Middle frontal gyrus (tissue), 1 donor: Measurements from ENCODE around the gene HSPB6.
"Not testable (repeated sequence)": the region's sequence is repeated elsewhere in the genome, so short reads cannot be mapped to it uniquely, and the experiment has no call there.

Experiments
- DNase-seq: peaks from one replicate; pipeline ENCODE4 v3.0.0-alpha.2; 2015; ENCODE audit warnings: low spot score; ENCODE audit errors: extremely low spot score

The HSPB6 gene

DNA sequence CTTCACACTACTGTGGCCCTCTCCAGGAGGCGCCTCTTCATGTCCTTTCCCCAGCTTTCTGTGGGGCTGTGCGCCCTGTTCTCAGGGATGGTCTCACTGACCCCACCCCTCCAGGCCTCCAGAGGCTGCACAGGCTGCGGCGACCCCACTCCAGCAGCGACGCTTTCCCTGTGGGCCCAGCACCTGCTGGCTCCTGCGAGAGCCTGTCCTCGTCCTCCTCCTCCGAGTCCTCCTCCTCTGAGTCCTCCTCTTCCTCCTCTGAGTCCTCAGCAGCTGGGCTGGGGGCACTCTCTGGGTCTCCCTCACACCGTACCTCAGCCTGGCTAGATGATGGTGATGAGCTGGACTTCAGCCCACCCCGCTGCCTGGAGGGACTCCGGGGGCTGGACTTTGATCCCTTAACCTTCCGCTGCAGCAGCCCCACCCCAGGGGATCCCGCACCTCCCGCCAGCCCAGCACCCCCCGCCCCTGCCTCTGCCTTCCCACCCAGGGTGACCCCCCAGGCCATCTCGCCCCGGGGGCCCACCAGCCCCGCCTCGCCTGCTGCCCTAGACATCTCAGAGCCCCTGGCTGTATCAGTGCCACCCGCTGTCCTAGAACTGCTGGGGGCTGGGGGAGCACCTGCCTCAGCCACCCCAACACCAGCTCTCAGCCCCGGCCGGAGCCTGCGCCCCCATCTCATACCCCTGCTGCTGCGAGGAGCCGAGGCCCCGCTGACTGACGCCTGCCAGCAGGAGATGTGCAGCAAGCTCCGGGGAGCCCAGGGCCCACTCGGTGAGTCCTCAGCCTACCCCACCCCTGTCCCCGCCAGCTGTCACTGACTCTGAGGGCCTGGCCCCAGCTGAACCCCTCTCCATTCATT is 29.7 kb upstream of the HSPB6 start:
- DNase-seq: no peak

DNA sequence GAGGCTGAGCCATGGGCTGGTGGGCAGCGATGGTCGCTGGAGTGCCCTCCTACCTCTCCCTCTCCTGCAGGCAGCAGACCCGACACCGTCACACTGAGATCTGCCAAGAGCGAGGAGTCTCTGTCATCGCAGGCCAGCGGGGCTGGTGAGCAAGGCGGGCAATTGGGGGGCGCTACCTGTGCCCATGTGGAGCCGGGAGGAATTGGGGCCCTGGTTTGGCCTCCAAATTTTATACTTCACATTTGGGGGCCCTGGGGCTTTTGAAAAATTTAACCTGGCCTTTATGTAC is 28.5 kb upstream of the HSPB6 start:
- DNase-seq: no peak

DNA sequence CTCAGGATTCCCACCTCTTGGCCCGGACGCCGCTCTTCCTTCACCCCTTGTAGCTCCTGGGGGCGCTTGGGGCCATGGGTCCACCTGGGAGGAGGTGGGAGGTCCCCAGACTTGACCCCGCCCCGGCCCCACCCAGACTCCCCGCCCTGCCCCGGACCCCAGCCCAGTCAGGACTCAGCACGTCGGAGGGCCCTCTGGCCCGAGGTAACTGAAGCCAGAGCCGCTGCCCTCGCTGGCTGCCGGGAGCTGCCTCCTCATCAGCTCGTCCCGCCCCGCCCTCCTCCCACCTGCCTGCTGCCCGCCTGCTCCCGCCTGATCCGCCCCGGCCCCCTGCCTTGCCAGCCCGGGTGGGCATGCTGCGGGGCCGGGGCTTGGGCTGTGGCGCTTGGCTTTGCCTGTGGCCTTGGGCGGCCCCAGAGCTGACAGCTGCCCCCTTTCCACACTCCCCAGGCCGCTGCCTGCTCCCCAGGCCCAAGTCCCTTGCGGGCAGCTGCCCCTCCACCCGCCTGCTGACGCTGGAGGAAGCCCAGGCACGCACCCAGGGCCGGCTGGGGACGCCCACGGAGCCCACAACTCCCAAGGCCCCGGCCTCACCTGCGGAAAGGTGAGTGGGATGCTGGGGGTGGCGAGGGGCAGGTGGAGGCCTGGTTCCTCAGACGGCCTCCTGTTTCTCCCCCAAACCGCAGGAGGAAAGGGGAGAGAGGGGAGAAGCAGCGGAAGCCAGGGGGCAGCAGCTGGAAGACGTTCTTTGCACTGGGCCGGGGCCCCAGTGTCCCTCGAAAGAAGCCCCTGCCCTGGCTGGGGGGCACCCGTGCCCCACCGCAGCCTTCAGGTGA is 27.9 kb upstream of the HSPB6 start:
- no peak for DNase-seq

DNA sequence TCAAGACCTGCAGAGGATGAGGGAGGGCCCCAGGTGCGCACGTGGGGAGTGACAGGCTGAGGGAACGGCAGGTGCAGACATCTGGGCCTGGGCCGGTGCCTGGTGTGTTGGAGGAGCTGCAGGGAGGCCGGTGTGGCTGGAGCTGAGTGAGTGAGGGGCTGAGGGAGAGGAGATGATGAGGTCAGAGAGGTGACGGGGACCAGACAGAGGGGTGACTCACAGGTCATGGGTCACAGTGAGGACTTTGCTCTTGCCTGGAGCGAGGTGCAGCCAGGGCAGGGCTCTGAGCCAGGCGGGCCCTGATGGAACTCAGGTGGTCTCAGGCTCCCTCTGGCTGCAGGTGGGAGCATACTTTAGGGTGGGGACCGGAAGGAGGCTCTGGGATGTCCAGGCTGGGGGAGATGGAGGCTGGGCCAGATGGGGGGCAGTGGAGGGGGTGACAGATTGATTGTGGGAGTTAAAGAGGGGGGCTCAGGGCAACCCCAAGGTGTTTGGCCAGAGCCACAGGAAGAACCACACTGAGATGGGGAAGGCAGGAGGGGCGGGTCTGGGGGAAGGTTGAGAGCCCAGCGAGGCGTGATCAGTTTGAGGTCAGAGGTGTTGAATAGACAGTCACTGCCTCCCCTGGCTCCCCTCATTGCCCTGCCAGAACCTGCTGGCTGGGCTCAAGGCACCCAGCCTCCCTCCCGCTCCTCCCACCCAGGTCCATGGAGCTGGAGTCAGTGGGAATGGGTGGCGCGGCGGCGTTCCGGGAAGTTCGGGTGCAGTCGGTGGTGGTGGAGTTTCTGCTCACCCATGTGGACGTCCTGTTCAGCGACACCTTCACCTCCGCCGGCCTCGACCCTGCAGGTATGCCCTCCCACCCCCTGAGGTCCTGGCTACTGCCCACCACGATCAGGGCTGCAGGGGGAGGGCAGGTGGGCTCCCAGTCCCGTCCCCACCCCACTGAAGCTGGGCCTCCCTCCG is 26.9 kb upstream of the HSPB6 start:
- no peak for DNase-seq

DNA sequence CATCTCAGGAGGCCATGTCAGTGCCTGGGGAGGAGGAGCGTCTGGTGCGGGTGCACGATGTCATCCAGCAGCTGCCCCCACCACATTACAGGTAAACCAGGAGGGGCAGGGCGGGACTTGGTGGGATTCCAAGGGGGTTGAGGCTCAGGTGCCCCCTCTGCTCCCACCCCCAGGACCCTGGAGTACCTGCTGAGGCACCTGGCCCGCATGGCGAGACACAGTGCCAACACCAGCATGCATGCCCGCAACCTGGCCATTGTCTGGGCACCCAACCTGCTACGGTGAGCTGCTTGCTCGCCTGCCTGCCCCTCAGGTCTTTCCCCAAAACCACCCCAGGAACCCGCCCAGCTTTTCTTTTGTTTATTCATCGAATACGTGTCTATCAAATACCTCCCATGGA is 25.8 kb upstream of the HSPB6 start:
- DNase-seq: no peak

DNA sequence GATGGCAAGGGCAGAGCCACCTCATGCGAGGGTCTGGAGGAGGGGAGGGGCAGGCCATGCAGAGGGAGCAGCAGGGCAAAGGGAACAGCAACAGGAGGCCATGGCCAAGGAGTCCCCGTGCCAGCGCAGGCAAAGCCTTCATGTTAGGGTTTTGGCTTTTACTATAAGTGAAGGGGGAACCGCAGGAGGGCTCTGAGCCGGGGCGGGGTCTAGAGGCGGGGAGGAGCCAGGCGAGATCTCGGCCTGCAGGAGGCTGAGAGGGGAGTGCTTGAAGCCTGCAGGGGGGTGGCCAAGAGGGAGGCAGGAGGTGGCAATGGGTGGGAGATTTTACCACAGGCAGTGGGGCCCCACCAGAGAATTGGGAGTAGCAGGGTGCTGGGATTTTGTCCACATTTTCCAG is 24.8 kb upstream of the HSPB6 start:
- DNase-seq: no peak

DNA sequence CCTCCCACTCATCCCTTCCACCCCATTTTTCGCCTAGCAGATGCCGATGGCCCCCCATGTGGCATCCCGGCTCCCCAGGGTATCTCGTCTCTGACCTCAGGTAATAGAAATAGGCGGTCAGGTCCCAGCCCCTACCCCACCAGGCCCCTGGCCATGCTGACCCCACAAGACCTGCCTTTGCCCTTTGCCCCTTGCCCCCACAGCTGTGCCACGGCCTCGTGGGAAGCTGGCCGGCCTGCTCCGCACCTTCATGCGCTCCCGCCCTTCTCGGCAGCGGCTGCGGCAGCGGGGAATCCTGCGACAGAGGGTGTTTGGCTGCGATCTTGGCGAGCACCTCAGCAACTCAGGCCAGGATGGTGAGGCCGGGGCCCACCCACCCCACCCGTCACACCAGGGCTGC is 23.9 kb upstream of the HSPB6 start:
- no peak for DNase-seq

DNA sequence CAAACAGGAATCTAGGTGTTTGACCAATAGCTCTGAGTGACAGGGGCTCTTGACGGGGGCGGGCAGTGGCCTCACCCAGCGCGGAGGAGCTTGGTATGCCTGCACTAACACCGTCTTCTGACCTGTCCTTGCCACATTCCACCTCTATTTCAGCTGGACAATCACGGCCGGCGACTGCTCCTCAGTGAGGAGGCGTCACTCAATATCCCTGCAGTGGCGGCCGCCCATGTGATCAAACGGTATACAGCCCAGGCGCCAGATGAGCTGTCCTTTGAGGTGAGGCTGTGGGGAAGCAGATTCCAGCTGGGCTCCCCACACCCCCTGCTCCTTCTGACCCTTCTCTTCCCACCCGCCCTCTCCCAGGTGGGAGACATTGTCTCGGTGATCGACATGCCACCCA is 23.2 kb upstream of the HSPB6 start:
- no peak for DNase-seq

DNA sequence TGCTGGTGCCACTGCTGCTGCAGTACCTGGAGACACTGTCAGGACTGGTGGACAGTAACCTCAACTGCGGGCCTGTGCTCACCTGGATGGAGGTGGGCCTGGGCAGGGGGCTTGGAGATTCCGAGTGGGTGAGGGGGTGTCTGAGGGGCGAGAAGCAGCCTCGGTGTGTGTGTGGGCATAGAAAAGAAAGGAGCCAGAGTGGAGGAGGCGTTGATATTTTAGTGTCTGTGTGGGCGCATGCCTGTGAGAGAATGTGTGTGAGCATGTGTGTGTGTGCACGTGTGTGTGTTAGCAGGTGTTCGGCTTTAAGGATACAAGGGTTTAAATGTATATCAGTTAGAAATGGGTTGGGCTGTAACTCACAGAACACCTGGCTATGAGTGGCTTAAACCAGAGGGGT is 22.2 kb upstream of the HSPB6 start:
- DNase-seq: no peak

DNA sequence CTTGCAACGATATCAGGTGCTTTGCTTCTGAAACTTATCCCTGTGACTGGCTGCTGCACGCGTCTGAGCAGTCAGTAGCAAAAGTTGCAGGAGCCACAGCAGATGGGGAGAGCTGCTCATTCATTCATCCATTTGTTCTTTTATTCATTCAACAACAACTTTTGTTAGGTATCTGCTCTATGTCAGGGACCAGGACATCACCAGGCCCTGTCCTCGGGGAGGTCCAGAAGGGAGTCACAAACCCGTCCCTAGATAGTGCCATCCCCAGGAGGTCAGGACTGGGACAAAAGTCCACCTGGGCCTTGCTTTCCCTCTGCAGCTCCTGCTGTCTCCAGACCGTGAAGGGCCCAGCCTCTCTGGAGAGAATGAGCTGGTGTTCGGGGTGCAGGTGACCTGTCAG is 21.1 kb upstream of the HSPB6 start:
- no peak for DNase-seq

DNA sequence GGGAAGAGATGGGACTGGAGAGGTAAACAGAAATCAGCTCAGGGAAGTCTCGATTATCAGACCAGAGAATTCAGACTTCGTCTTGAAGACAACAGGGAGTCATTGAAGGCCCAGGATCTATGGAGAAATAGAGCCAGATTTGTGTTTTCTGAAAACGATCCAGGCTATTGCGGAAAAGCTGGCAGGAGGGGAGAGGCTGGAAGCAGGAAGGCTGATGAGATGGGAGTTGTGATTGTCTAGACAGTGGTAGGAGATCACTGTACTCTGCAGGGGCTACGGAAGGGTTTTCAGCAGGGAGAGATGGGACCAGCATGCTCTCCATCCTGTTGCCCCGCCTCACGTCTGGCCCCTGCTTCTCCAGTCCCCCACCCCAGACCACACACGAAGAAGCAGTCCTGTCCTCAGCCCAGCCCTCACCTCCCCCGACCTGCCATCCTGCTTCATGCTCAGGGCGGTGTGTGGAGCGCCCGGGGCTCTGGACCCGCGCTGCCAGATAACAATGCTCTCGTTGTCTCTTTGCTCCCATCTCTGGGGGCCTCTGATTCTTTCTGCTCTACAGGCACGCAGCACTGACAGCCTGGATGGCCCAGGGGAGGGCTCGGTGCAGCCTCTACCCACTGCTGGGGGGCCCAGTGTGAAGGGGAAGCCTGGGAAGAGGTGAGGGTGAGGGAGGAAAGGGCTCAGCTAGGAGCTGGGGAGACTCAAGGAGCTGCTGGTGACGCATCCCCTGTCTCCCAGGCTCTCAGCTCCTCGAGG is 20.4 kb upstream of the HSPB6 start:
- no peak for DNase-seq

DNA sequence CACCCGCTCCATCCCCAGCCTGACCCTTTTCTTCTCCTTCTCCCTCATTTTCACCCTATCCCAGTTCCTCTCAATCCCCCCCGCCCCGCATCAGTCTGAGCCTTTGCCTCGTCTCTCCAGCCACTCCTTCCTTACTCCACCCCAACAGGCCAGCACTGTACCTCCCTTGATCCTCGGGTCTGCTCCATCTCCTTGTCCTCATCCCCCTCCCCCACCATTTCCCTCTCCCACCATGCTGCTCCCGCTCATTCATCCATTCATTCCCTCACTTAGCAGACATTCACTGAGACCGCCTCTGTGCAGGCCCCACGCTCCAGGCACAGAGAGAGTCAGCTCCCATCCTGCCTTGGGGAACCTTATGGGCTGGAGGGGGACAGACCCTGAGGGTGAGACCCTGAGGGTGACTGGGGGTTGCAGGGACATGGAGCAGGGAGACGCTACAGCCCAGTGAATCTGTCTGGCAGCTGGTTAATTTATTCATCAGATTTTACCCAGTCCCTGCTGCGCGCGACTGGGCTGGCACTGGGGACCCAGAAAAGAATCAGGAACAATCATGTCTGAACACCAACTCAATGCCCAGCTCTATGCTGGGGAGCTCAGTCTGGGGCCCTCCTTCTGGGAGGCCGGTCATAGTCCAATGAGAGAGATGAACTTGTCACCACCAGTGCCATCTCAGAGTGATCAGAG is 19.4 kb upstream of the HSPB6 start:
- no peak for DNase-seq

DNA sequence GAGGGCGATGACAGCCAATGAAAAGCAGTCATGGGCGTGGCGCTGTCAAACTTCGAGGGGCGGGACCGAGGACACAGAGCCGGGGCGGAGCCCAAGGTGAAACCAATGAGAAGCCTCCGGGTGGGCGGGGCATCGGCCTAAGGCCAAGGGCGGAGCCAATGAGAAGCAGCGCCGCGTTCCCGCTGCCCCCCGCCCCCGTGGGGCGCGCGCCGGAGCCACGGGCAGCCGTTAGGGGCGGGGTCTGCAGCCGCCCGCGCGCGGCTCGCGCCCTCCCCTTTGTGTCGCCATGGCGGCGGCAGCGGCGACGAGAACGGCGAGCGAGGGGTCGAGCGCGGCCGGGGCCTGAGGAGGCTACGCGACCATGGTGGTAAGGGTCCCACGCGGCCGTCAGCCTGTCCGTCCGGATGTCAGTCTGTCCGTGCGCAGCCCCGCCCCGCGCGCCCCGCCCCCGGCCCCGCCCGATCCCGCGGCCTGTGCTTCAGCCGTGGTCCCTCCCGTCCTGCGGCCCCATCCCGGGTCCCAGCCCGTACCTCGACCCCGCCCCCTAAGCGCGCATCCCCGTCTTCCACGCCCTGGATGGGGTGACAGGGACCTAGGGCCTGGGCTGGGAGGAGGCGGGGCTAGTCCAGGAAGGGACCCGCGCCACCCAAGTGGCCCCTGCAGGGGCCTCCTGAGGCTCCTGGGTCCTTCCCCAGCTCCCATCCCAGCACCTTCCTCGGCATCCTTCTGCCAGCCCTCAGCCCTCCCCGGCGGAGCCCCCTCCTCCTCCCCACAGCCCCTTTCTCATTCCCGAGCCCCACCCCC is 18.7 kb upstream of the HSPB6 start, which contains the start of gene ARHGAP33:
Gene ARHGAP33, plus strand, starts transcription at position 267 of the 804 bp plus-strand sequence. Its CDS starts 95 bp downstream, at position 362.
- DNase-seq: peak; percentile 97

DNA sequence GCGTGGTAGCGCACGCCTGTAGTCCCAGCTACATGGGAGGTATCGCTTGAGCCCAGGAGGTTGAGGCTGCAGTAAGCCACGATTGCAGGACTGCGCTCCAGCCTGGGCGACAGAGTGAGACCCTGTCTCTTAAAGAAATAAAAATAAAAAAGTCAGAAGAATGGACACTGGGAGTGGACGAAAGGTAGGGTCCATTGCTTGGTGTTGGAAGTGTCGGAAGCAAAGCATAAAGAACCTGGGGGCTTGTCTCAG is 18.1 kb upstream of the HSPB6 start:
- no peak for DNase-seq

DNA sequence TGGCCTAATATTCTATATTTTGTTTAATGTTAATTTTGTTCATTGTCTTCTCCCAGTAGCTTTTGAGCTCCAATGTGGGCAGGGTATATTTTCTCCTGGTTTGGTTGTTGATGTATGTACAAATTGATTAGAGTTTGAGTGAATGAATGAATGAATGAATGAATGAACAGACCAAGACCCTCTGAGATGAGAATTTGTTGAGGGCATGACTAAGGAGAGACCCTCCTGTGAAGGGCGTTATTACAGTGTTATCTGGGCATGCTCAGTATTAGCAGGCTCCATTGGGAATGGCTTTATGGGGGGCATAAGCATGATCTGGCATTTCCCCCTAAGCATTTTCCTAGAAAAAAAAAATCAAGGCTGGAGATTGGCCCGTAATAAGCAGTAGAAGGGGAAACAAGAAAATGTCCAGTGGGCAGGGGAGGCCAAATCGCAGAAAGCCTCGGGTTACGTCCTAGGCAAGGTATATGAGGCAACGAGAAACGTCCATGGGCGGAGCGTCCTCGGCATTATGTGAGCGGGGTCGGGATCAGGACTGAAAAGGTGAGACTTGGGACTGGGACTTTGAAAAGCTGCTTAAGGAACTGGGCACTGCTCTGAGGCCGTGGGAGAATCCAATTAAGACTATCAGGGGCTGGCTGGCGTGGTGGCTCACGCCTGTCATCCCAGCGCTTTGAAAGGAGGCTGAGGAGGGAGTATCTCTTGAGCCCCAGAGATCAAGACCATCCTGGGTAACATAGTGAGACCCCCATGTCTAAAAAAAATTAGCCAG is 17.6 kb upstream of the HSPB6 start:
- no peak for DNase-seq

DNA sequence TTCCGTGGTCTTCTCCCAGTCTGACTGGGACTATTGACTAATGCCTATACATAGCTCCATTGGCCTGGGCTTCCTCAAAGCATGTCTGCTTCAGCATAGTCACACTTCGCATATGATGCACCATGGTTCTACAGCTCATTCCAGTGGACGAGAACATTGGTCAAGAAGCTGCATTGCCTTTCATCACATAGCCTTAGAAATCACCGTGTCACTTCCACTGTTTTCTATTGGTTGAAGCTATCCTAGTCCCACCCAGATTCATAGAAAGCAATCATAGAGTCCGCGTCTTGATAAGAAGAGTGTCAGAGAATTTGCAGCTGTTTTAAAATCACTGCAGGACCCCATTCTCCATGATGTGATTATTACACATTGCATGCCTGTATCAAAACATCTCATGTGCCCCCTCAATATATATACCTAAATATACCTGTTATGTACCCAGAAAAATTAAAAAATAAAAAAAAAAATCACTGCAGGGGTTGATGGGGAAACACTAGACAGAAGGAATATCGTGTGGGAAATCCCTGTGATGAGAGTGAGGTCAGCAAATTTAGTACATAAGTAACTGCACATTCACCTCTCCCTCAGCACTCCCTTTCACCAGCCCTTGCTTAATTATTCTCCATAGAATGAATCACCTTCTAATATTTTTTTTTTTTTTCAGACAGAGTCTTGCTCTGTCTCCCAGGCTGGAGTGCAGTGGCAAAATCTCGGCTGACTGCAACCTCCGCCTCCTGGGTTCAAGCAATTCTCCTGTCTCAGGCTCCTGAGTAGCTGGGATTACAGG is 16.4 kb upstream of the HSPB6 start:
- no peak for DNase-seq

DNA sequence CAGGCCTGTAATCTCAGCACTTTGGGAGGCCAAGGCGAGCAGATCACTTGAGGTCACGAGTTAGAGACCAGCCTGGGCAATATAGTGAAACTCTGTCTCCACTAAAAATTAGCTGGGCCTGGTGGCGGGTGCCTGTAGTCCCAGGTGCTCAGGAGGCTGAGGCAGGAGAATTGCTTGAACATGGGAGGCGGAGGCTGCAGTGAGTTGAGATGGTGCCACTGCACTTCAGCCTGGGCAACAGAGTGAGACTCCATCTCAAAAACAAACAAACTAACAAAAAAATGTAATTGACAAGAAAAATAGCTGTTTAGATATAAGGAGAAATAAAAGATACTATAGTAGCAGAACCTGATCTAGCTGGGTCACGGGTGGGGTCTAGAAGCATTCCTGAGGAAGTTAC is 15.5 kb upstream of the HSPB6 start:
- DNase-seq: not testable (repeated sequence)

DNA sequence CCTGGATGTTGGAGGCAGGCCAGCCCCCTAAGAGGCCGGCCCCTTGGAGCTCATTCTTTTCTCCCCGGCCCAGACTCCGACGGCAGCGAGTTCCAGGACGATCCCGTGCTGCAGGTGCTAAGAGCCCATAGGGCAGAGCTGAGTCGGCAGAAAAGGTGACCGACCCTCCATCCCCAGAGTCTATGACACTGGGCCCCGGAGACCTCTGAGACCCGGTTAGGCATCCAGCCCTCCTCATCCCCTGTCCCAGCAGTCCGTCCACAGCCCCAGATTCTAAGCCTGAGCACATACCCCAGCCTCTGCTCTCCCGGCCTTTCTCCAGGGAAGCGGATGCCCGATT is 11.2 kb upstream of the HSPB6 start:
- DNase-seq: no peak
